Measurements from ENCODE around the gene RETN. TPM values are rescaled to one million over a fixed set of nuclear protein-coding genes. Genes with fewer than 3 reads are reported as not detected.

The RETN gene
- total and polyA plus RNA-seq, 8 donors = 2.2 to 5.9 TPM; not detected in 6

DNA sequence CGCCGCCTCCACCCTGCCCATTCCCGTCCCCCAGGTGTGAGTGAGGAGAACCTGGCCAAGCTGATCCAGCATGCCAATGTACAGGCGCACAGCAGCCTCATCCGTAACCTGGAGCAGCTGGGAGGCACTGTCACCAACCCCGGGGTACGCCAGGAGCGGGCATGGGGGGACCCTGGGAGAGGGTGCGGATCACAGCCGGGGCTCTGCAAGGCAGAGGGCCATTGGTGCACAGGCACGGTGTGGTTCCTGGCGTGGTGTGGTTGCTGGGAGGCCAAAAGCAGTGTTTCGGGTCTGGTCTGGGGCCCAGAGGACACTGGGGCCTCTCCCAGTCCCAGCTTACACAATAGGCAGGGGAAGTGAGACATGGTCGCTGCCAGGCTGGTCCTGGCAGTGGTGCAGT lies 23.7 kb upstream of the RETN start:
- ATAC-seq = no peak
- intact Hi-C loops (cut with DNase I) = no loop called here
- peak in 1 of 6 donors; percentile 66 for DNase-seq
- no peaks in the 10 kb centered on the region for H3K36me3 ChIP-seq
- H3K4me1 ChIP-seq = no peaks in the 10 kb centered on the region
- no peaks in the 10 kb centered on the region for H3K9me3 ChIP-seq
- H3K27ac ChIP-seq = no peak overlapping the region
- WGBS, 2 donors = 92 to 96% methylated on average over 14 of the region's 14 CpGs
- H3K27me3 ChIP-seq = no peaks in the 10 kb centered on the region
- TF ChIP-seq, protein P1, sequence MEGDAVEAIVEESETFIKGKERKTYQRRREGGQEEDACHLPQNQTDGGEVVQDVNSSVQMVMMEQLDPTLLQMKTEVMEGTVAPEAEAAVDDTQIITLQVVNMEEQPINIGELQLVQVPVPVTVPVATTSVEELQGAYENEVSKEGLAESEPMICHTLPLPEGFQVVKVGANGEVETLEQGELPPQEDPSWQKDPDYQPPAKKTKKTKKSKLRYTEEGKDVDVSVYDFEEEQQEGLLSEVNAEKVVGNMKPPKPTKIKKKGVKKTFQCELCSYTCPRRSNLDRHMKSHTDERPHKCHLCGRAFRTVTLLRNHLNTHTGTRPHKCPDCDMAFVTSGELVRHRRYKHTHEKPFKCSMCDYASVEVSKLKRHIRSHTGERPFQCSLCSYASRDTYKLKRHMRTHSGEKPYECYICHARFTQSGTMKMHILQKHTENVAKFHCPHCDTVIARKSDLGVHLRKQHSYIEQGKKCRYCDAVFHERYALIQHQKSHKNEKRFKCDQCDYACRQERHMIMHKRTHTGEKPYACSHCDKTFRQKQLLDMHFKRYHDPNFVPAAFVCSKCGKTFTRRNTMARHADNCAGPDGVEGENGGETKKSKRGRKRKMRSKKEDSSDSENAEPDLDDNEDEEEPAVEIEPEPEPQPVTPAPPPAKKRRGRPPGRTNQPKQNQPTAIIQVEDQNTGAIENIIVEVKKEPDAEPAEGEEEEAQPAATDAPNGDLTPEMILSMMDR (IDR thresholded peaks at IDR 0.05) = no peak
- FAIRE-seq = no peak
- no peak overlapping the region for H3K4me3 ChIP-seq

DNA sequence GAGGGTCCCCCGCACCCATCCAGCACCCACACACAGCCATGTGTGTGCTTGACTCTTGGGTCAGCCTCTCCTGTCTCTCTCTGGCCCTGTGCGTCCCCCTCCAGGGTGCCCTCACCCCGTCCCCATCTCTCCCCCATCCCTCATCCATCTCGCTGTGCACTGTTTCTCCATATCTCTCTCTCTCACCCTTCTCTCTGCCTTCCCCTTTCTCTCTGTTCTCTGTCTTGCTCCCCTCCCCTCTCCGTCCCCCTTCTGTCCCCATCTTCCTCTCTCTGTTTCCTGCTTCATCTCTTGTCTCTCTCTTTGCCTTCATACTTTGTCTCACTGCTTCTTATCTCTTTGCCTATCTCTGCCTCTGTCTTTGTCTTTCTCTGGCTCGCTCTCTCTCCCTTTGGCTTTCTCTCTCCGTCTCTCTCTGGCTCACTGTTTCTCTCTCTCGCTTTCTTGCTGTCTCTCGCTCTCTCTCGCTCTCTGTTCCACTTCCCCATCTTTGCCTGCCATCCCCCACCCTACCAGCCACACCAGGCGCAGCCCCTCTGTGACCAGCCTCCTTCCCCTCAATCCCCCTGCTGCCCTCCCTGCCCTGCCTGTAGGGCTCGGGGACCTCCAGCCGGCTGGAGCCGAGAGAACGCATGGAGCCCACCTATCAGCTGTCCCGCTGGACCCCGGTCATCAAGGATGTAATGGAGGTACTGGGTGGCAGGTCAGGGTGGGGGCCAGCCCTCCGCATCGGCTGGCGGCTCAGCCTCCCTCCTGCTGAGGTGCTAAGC lies 23.0 kb upstream of the RETN start:
- Histone ChIP-seq H3K9me3 (no peaks in the 10 kb centered on the region), H3K36me3 (no peaks in the 10 kb centered on the region), H3K27ac (no peak overlapping the region), H3K27me3 (no peaks in the 10 kb centered on the region), H3K4me3 (no peak overlapping the region), H3K4me1 (no peaks in the 10 kb centered on the region)
- WGBS, 2 donors = 88% methylated on average over 20 of the region's 20 CpGs
- intact Hi-C loops (cut with DNase I) = no loop called here
- ATAC-seq (no peak), DNase-seq (peak in 1 of 6 donors; percentile 52), FAIRE-seq (no peak)
- TF ChIP-seq, protein P1 (IDR thresholded peaks at IDR 0.05) = no peak

DNA sequence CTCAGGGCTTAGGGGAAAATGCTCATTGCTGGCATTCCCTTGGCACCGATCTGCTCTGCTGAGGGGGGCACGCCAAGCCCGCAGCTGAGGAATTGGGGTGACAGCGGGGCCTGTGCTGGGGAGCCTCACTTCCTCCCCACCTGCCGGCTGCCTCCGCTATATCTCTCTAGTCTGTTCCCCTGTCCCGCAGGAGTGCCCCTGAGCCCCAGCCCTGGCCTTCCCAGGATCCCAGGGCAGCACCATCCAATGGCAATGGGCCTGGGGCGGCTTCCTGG lies 22.5 kb upstream of the RETN start:
- FAIRE-seq (no peak), DNase-seq (peak in 1 of 6 donors; percentile 74), ATAC-seq (no peak)
- no peaks in the 10 kb centered on the region for H3K27me3 ChIP-seq
- H3K4me3 ChIP-seq = no peak overlapping the region
- no peaks in the 10 kb centered on the region for H3K36me3 ChIP-seq
- no peak overlapping the region for H3K27ac ChIP-seq
- no peaks in the 10 kb centered on the region for H3K4me1 ChIP-seq
- intact Hi-C loops (cut with DNase I) = no loop called here
- TF ChIP-seq, protein P1 (IDR thresholded peaks at IDR 0.05) = no peak
- no peaks in the 10 kb centered on the region for H3K9me3 ChIP-seq
- WGBS, 2 donors = 88 to 90% methylated on average over 8 of the region's 8 CpGs

DNA sequence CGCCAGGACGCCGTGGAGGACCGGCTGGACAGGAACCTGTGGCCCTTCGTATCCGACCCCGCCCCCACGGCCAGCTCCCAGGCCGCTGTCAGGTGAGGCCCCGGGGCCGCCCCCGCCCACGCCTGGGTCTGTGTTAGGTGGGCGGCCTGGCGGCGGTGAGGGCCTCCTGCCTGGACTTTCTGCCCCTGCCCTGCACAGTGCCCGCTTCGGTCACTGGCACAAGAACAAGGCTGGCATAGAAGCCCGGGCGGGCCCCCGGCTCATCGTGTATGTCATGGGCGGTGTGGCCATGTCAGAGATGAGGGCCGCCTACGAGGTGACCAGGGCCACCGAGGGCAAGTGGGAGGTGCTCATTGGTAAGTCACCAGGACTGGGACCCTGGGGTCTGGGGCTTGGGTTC lies 21.7 kb upstream of the RETN start:
- 92 to 97% methylated on average over 23 to 26 of the region's 26 CpGs for WGBS, 2 donors
- ATAC-seq = no peak
- Histone ChIP-seq H3K27ac (no peak overlapping the region), H3K9me3 (no peaks in the 10 kb centered on the region), H3K36me3 (no peaks in the 10 kb centered on the region), H3K4me3 (no peak overlapping the region), H3K27me3 (no peaks in the 10 kb centered on the region), H3K4me1 (peaks cover 0 to 3% (median 0%) of the 10 kb centered on the region in 3 donors)
- no peak for FAIRE-seq
- intact Hi-C loops (cut with DNase I) = no loop called here
- DNase-seq = peak in 1 of 6 donors; percentile 79
- TF ChIP-seq, protein P1 (IDR thresholded peaks at IDR 0.05) = no peak

DNA sequence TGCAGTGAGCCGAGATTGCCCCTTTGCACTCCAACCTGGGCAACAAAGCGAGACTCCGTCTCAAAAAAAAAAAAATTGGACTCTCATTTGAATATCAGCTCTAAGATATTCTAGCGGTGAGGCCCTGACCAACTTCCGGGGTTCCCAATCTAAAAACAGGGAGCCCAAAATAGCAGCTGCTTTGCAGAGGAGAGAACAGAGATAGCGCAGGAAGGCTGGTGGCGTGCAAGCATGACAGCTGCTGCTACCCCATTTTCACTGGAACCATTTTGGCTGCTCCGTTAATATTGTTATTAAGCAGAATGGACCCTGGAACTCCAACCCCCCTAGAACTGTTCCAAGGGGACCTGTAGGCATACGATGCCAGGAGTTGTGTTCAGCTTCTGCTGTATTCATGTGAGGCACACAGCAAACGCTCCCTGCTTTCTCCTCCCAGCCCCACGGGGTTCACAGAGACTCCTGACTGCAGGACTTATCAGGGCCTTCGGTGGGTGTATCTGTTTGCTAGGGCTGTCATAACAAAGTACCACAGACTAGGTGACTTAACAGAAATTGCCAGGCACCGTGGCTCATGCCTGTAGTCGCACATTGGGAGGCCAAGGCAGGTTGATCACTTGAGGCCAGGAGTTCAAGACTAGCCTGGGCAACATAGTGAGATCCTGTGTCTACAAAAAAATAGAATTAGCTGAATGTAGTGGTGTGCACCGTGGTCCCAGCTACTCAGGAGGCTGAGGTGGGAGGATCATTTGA lies 20.4 kb upstream of the RETN start:
- peaks cover 0 to 3% (median 0%) of the 10 kb centered on the region in 3 donors for H3K4me1 ChIP-seq
- no peak for DNase-seq
- no peak for ATAC-seq
- TF ChIP-seq, protein P1 (IDR thresholded peaks at IDR 0.05) = no peak
- H3K4me3 ChIP-seq = no peak overlapping the region
- H3K27ac ChIP-seq = no peak overlapping the region
- intact Hi-C loops (cut with DNase I) = no loop called here
- no peaks in the 10 kb centered on the region for H3K27me3 ChIP-seq
- 77 to 80% methylated on average over 15 of the region's 15 CpGs for WGBS, 2 donors
- FAIRE-seq = no peak
- no peaks in the 10 kb centered on the region for H3K36me3 ChIP-seq
- H3K9me3 ChIP-seq = no peaks in the 10 kb centered on the region
